HUDEP-2 (cell line): Measurements from ENCODE around the gene UBAP1.
"Not testable (repeated sequence)": the region's sequence is repeated elsewhere in the genome, so short reads cannot be mapped to it uniquely, and the experiment has no call there.

ENCODE experiments used
- DNase-seq, 76 experiments: peaks; one replicate each; lab custom pipeline; 2025; ENCODE audit not compliant: unreplicated experiment in 76 of 76; lab: John Stamatoyannopoulos, UW

The UBAP1 gene

GRCh38 chr9:34218446-34218845 lies 39.6 kb downstream of the UBAP1 start:
- DNase-seq = no peak

GRCh38 chr9:34219421-34219820 lies 40.6 kb downstream of the UBAP1 start:
- DNase-seq = no peak

- DNase-seq = no peak
Observed at GRCh38 chr9:34220218-34220617, 41.4 kb downstream of the UBAP1 start.

- DNase-seq = no peak
Observed at GRCh38 chr9:34224349-34224748, 45.5 kb downstream of the UBAP1 start.

- not testable (repeated sequence) for DNase-seq
Observed at GRCh38 chr9:34226144-34226760, 47.4 kb downstream of the UBAP1 start.

- no peak for DNase-seq
Observed at GRCh38 chr9:34227445-34227844, 48.6 kb downstream of the UBAP1 start.

GRCh38 chr9:34230556-34230955 lies 51.7 kb downstream of the UBAP1 start:
- DNase-seq = no peak

- no peak for DNase-seq
Observed at GRCh38 chr9:34232201-34232600, 53.4 kb downstream of the UBAP1 start.

- peak in 5 of 76 experiments; percentile 7 to 43 (median 24) for DNase-seq
Observed at GRCh38 chr9:34233672-34234071, 54.8 kb downstream of the UBAP1 start.

- no peak for DNase-seq
Observed at GRCh38 chr9:34237836-34238235, 59.0 kb downstream of the UBAP1 start.

- DNase-seq = no peak
Observed at GRCh38 chr9:34240006-34240405, 61.2 kb downstream of the UBAP1 start.

GRCh38 chr9:34242830-34243229 lies 64.0 kb downstream of the UBAP1 start:
- no peak for DNase-seq

GRCh38 chr9:34245212-34245611 lies 66.4 kb downstream of the UBAP1 start:
- DNase-seq = not testable (repeated sequence)

GRCh38 chr9:34246453-34246852 lies 67.6 kb downstream of the UBAP1 start:
- peak in 1 of 76 experiments; percentile 4 for DNase-seq

GRCh38 chr9:34247782-34248181 lies 68.9 kb downstream of the UBAP1 start:
- not testable (repeated sequence) for DNase-seq

- DNase-seq = no peak
Observed at GRCh38 chr9:34249274-34249673, 70.4 kb downstream of the UBAP1 start.

GRCh38 chr9:34250721-34251120 lies 71.9 kb downstream of the UBAP1 start:
- DNase-seq = no peak

- DNase-seq = no peak
Observed at GRCh38 chr9:34252016-34252415, 73.2 kb downstream of the UBAP1 start.

- peak in 47 of 76 experiments; percentile 4 to 62 (median 30) for DNase-seq
Observed at GRCh38 chr9:34252670-34253459, 74.0 kb downstream of the UBAP1 start.

GRCh38 chr9:34253460-34253837 lies 74.6 kb downstream of the UBAP1 start:
- DNase-seq = peak in 1 of 76 experiments; percentile 8

- peak in 1 of 76 experiments; percentile 23 for DNase-seq
Observed at GRCh38 chr9:34254141-34254913, 75.5 kb downstream of the UBAP1 start.
